NB4 (cell line): Measurements from ENCODE around the gene LGALS3.

Source experiments
- CTCF ChIP-seq: IDR thresholded peaks from one replicate; pipeline ENCODE4 v1.5.1; 2012; ENCODE audit warnings: low read depth, low read length
- MYC ChIP-seq: IDR thresholded peaks from 2 replicates; pipeline ENCODE4 v1.6.1; 2011; ENCODE audit warnings: low read depth, low read length
- POLR2A ChIP-seq: IDR thresholded peaks from 2 replicates; pipeline ENCODE4 v1.6.1; 2011; ENCODE audit warnings: mild to moderate bottlenecking; ENCODE audit not compliant: insufficient read length; ENCODE audit errors: extremely low read depth
- TF ChIP-seq, protein P1 (sequence below): IDR thresholded peaks from 2 replicates; pipeline ENCODE4 v1.6.1; 2011; ENCODE audit warnings: low read depth, low read length

- TF ChIP-seq CTCF (no peak), POLR2A (no peak), MYC (no peak)
- TF ChIP-seq, protein P1, sequence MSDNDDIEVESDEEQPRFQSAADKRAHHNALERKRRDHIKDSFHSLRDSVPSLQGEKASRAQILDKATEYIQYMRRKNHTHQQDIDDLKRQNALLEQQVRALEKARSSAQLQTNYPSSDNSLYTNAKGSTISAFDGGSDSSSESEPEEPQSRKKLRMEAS: no peak
Measured at GRCh38 chr14:55111122-55111708, 17.8 kb upstream of the LGALS3 start.
